GM12878 (cell line): ENCODE results near the gene CASR.

Source experiments
- SRF ChIP-seq, 2 experiments: IDR thresholded peaks; 2 replicates each; pipeline ENCODE4 v1.6.1; 2011; ENCODE audit warnings: low read depth in 2 of 2, low read length in 2 of 2, mild to moderate bottlenecking in 1 of 2, moderate library complexity in 1 of 2
- TF ChIP-seq, protein P1 (sequence below), 3 experiments: IDR thresholded peaks in 2 of 3; conservative IDR thresholded peaks in 1 of 3; 2 replicates each; pipeline ENCODE4 v1.5.1; 2011; ENCODE audit warnings: low read depth in 3 of 3, low read length in 3 of 3, mild to moderate bottlenecking in 3 of 3, control low read depth in 2 of 3, moderate library complexity in 2 of 3, inconsistent platforms in 1 of 3, mixed read lengths in 1 of 3; ENCODE audit not compliant: control insufficient read depth in 2 of 3, insufficient read depth in 1 of 3; ENCODE audit errors: extremely low read depth in 1 of 3

- TF ChIP-seq SRF (IDR thresholded peaks at IDR 0.05; ENCODE audit: low read depth in 2 of 2, low read length in 2 of 2): no peak
- TF ChIP-seq, protein P1, sequence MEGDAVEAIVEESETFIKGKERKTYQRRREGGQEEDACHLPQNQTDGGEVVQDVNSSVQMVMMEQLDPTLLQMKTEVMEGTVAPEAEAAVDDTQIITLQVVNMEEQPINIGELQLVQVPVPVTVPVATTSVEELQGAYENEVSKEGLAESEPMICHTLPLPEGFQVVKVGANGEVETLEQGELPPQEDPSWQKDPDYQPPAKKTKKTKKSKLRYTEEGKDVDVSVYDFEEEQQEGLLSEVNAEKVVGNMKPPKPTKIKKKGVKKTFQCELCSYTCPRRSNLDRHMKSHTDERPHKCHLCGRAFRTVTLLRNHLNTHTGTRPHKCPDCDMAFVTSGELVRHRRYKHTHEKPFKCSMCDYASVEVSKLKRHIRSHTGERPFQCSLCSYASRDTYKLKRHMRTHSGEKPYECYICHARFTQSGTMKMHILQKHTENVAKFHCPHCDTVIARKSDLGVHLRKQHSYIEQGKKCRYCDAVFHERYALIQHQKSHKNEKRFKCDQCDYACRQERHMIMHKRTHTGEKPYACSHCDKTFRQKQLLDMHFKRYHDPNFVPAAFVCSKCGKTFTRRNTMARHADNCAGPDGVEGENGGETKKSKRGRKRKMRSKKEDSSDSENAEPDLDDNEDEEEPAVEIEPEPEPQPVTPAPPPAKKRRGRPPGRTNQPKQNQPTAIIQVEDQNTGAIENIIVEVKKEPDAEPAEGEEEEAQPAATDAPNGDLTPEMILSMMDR (IDR thresholded peaks at IDR 0.05 in 2 of 3, conservative IDR thresholded peaks at IDR 0.05 in 1 of 3; ENCODE audit: control insufficient read depth in 2 of 3, extremely low read depth in 1 of 3, insufficient read depth in 1 of 3, low read depth in 3 of 3, low read length in 3 of 3): no peak
Measured at GRCh38 chr3:122253581-122253980, 70.1 kb downstream of the CASR start.
